ENCODE results near the gene SLC2A3. TPM values are rescaled to one million over a fixed set of nuclear protein-coding genes. Genes with fewer than 3 reads are reported as not detected.
"Not testable (repeated sequence)": the region's sequence is repeated elsewhere in the genome, so short reads cannot be mapped to it uniquely, and the experiment has no call there.

Gene SLC2A3
- 23.5 TPM for total RNA-seq
- long read RNA-seq, partial matches to known transcripts = 1 of 8 reads
- long read RNA-seq, other reads (novel, unspliced or antisense) = 2 of 8 reads

DNA sequence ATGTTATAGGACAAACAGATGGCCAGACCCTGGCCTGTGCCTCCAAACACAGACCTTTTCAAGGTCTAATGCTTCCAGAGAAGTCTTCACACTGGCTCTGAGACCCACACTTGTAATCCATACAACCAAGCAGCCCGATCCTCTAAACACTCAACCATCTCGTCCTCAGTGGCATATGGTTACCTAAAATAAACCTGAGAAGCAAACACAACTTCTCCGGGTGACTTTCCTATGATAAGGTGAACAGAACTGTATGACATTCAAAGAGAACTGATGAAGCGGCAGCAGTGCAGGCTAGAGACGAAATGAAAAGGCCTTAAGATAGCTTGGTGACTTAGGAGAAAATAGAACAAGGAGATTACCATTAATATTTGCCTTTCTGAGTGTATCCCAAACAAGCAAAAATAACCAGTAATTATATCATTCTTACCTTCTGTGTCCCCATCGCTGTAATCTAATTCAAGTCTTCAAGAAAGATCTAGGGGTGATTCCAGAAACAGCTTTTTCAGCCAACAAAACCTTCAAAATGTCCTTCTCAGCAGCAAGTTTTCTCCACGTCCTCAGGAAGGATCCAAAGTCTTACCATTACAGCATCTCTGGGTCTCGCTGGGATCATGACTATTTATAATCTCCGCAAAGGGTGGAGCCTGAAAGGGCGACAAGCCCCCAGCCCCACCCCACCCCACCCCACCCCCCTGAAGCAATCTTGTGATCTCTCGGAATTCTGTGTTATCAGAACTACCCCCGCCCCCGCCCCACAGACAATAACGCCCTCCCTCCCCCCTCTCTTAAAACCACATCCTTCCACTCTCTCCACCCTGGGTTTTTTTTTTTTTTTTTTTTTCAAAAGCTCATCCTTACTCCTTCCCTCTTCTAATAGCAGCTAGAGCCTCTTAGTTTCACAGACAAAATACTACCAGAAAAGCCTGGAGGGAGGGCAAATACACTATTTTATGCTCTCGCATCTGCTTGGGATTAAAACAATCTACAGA is at the start of gene SLC2A3:
SLC2A3 (minus strand) TSS at position 598 of the 992 bp plus-strand sequence; CDS start at position 445, 153 bp downstream.
- peak; percentile 82 for DNase-seq (ENCODE audit: low spot score)
- intact Hi-C loops (cut with DNase I) = loop anchor here (1.0 to 2.0 kb wide), 3 partner anchors 24 to 75 kb away; no protein-coding TSS in a partner anchor

GRCh38 chr12:7984900-7985299 is 48.9 kb upstream of the SLC2A3 start:
- DNase-seq (ENCODE audit: low spot score) = no peak
- intact Hi-C loops (cut with DNase I) = no loop called here

DNA sequence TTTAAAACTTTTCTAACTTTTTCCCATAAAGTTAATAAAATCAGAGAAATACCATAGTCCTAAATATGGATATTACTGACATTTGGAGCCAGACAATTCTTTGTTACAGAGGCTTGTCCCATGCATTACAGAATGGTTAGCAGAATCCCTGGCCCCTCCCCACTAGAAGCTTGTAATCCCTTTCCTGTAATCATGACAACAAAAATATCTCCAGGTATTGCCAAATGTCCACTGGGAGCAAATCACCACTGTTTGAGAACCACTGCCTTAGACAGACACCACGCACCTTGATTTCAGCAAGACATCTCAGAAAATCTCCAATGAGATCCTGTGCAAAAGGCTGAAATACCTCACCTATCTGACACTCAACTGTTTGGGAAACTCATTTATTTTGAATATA is 47.5 kb upstream of the SLC2A3 start:
- intact Hi-C loops (cut with DNase I); DNase-seq (ENCODE audit: low spot score): not testable (repeated sequence)

DNA sequence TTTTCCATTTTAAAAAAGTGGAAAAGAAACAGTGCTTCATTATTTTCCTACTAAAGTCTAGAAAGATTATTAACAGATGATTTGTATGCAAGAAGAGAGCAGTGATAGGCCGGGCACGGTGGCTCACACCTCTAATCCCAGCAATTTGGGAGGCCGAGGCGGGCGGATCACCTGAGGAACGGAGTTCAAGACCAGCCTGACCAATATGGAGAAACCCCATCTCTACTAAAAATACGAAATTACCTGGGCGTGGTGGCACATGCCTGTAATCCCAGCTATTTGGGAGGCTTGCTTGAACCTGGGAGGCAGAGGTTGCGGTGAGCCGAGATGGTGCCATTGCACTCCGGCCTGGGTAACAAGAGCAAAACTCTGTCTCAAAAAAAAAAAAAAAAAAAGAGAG is 47.0 kb upstream of the SLC2A3 start:
- DNase-seq (ENCODE audit: low spot score); intact Hi-C loops (cut with DNase I): not testable (repeated sequence)

DNA sequence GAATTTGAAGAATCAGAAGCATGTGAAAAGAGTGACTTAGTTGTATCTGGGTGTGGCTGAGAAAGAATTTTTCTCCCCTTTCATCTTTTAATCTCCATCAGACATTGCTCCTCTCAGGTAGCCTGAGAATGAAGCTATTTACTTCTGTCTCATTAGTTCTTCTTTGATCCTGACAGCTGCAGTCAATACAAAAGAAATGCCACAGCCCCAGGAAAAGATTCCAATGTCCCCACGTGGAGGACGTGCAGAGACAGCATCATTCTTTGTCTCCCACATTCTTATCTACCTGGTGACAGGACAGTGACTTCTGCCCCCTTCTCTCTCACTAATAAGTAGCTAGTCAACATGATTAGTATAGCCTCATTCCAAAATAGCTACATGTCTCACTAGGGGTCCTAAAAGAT is 46.3 kb upstream of the SLC2A3 start:
- DNase-seq (ENCODE audit: low spot score); intact Hi-C loops (cut with DNase I): not testable (repeated sequence)

DNA sequence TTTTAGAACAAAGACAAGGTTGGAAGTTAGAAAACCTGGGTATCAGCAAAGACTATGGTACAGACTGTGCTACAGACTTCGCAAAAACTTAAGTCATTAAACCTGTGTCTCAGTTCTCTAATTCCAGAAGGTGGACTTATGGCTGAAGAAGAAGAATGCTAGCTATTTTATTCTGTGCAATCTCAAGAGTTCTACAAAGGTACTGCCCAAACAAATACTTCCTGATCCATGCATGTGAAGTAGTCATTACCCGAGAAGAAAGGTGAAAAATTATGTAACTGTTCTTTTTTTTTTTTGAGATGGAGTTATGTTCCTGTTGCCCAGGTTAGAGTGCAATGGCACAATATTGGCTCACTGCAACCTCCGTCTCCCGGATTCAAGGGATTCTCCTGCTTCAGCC is 45.5 kb upstream of the SLC2A3 start:
- no peak for DNase-seq (ENCODE audit: low spot score)
- intact Hi-C loops (cut with DNase I) = no loop called here

DNA sequence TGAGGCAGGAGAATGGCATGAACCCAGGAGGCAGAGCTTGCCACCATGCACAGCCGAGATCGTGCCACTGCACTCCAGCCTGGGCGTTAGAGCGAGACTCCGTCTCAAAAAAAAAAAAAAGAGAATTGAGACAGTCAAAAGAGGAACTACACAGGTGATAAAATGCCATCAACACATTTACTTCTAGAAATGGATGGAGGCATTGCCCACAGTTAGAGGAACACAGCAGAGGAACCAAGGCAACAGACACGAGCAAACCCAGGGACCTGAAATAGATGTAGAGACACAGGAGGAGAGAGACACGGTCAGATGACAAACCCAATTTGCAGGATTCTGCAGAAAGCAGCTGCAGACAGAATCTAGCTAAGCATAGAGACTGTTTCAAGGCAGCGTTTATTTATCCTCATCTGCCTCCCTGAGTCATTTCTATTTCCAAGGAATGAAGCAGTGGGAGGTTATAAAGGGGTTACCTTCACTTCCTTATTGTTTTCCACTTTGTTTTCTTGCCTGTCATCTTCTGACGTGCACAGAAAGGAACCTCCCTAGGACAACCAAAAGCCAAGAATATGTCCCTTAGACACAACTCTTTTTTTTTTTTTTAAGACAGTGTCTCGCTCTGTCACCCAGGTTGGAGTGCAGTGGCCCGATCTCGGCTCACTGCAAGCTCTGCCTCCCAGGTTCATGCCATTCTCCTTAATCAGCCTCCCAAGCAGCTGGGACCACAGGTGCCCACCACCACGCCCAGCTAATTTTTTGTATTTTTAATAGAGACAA is 41.6 kb upstream of the SLC2A3 start:
- DNase-seq (ENCODE audit: low spot score); intact Hi-C loops (cut with DNase I): not testable (repeated sequence)

GRCh38 chr12:7973457-7973825 is 37.5 kb upstream of the SLC2A3 start:
- intact Hi-C loops (cut with DNase I) = no loop called here
- DNase-seq (ENCODE audit: low spot score) = no peak

DNA sequence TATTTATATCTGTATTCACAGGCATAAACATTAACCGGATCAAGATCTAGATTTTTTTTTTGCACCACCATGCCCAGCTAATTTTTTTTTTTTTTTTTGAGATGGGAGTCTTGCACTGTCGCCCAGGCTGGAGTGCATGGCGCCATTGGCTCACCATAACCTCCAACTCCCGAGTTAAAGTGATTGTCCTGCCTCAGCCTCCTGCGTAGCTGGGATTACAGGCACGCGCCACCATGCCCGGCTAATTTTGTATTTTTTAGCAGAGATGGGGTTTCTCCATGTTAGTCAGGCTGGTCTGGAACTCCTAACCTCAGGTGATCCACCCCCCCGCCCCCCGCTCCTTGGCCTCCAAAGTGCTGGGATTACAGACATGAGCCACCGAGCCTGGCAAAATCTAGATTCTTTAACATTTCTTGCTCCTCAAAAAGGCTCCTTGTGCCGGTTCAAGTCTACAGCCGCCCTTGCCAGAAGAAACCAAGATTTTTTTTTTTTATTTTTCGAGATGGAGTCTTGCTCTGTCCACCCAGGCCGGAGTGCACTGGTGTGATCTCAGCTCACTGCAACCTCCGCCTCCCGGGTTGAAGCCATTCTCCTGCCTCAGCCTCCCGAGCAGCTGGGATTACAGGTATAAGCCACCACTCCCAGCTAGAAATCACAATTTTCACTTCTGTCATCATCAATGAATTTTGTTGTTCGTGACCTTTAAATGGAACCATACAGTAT is 36.9 kb upstream of the SLC2A3 start:
- DNase-seq (ENCODE audit: low spot score) = no peak
- intact Hi-C loops (cut with DNase I) = no loop called here

DNA sequence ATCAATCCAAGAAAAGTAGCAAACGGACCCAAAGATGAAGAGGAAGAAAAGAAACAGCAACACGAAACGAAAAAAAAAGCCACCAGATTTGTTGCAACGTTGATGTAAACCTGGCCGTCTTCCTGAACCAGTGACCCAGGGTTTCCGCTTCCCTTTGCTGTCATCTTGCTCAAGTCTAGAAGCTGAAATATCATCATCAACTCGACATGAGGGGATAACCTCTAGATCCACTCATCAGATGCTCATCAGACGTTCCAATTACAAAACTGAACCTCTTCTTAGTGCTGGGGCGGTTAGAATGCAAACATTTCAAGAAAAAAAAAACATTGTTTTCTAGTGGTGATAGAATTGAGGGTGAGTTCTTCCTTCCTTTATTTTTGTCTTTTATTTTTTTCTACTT is 36.3 kb upstream of the SLC2A3 start:
- DNase-seq (ENCODE audit: low spot score); intact Hi-C loops (cut with DNase I): not testable (repeated sequence)

DNA sequence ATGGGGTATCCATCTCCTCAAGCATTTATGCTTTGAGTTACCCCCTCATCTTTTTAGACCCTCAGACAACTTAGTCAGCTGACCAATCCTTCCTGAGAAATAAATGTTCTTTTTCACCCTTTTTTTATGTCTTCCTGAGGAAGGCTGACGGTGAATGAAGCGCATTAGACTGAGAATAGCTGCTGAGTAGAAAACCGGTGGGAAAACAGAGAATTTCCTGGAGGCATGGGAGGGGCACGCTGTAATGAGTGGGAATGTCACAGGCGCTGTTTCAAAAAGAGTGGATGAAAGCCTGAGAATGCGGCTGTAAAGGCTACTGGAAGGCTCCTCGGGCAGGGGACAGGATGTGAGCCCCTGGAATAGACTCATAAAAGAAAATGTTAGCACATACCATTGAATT is 35.8 kb upstream of the SLC2A3 start:
- intact Hi-C loops (cut with DNase I) = loop anchor here (2.0 kb wide), 1 partner anchor 37 kb away; no protein-coding TSS in a partner anchor
- DNase-seq (ENCODE audit: low spot score) = not testable (repeated sequence)

GRCh38 chr12:7970475-7971252 is 34.7 kb upstream of the SLC2A3 start:
- DNase-seq (ENCODE audit: low spot score) = peak; percentile 93
- intact Hi-C loops (cut with DNase I) = loop anchor here (2.0 kb wide), 1 partner anchor 36 kb away; no protein-coding TSS in a partner anchor

GRCh38 chr12:7966563-7966962 is 30.6 kb upstream of the SLC2A3 start:
- DNase-seq (ENCODE audit: low spot score) = no peak
- intact Hi-C loops (cut with DNase I) = no loop called here

DNA sequence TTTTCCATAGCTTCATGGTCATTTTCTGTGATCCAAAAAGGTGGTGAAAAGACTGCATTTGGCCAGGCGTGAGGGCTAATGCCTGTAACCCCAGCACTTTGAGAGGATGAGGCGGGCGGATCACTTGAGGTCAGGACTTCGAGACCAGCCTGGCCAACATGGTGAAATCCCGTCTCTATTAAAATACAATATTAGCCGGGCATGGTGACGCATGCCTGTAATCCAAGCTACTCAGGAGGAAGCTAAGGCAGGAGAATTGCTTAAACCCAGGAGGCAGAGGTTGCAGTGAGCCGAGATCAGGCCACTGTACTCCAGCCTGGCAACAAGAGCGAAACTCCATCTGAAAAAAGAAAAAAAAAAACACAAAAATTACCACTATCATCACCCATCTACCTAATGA is 28.7 kb upstream of the SLC2A3 start:
- intact Hi-C loops (cut with DNase I) = not testable (repeated sequence)

GRCh38 chr12:7961395-7962178 is 25.6 kb upstream of the SLC2A3 start:
- intact Hi-C loops (cut with DNase I) = no loop called here
- DNase-seq (ENCODE audit: low spot score) = no peak

More for the DNA sequence above, 28.7 kb upstream of the SLC2A3 start:
- DNase-seq (ENCODE audit: low spot score) = not testable (repeated sequence)

DNA sequence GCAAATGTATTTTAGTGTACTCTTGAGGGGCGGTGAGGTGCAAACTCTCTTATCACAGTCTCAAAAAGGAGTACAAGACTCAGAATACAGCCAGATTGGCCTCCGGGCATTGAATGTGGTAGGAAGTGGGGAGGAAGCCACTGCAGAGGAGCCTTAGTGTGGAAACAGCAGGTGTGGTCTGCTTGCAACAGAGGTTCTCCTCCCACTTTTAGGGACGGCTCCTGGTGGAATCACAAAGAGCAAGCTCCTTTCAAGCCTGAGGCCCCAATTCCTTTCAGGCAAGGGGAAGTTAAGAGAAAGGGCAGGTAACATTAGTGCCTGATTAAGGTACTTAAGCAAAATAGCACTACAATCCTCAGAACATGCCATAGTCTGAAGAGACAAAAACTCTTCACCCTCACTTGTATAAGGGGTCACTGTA is 23.7 kb upstream of the SLC2A3 start:
- intact Hi-C loops (cut with DNase I) = loop anchor here (1.0 kb wide), 1 partner anchor 23 kb away; the partner anchor contains the start of gene SLC2A3
- DNase-seq (ENCODE audit: low spot score) = peak; percentile 85

- DNase-seq (ENCODE audit: low spot score) = no peak
- intact Hi-C loops (cut with DNase I) = no loop called here
These were observed 23.3 kb upstream of the SLC2A3 start for GRCh38 chr12:7959278-7959677.

- intact Hi-C loops (cut with DNase I); DNase-seq (ENCODE audit: low spot score): not testable (repeated sequence)
These were observed 18.9 kb upstream of the SLC2A3 start for GRCh38 chr12:7954877-7955276.
